ENCODE results near the gene CFAP410. TPM values are rescaled to one million over a fixed set of nuclear protein-coding genes. Genes with fewer than 3 reads are reported as not detected.

The CFAP410 gene
- total RNA-seq, 2 donors from 2014 or later = 33.1 to 35.7 TPM

DNA sequence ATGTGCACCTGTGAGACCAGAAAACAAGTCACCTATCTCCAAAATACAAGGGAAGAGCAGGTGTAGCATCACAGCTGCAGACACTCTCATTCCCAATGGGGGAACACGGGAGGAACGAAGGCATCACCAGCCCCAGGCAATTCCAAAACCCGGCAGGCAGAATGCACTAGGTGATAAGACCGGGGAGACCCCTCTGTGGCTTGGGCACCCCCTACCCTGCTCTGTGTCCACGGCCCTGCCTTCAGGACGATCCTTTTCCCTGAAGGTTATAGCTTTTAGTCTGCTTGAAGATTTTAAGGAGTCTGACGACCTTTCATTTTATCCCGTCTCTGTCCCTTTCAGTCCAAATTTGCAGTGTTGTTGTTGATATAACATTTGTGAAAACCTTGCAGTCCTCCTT, 33.4 kb upstream of the CFAP410 start:
- Mint-ChIP-seq H3K4me3 (no peak overlapping the region), H3K9me3 (peaks cover 31% of the 10 kb centered on the region), H3K36me3 (ENCODE audit: low read depth) (peaks cover 8% of the 10 kb centered on the region), H3K27ac (no peak overlapping the region), H3K4me1 (peaks cover under 1% of the 10 kb centered on the region), H3K27me3 (ENCODE audit: insufficient read depth) (peaks cover 15% of the 10 kb centered on the region)
- Histone ChIP-seq H3K27ac (ENCODE audit: low read depth, low read length) (no peak overlapping the region), H3K4me1 (ENCODE audit: control insufficient read depth, insufficient read depth, low read length) (no peaks in the 10 kb centered on the region), H3K36me3 (ENCODE audit: control insufficient read depth, insufficient read depth, low read length) (no peaks in the 10 kb centered on the region), H3K9me3 (ENCODE audit: control insufficient read depth, low read length) (peaks cover 20% of the 10 kb centered on the region), H3K9ac (ENCODE audit: extremely low read depth, low read length, poor library complexity, severe bottlenecking) (no peak overlapping the region), H3K4me3 (ENCODE audit: low read length) (no peak overlapping the region), H3K27me3 (ENCODE audit: control insufficient read depth, insufficient read depth, low read length, poor library complexity, severe bottlenecking) (no peaks in the 10 kb centered on the region)
- 88 to 92% methylated on average over 8 of the region's 8 CpGs for WGBS, 2 experiments (ENCODE audit: insufficient coverage in 1 of 2, insufficient read length in 1 of 2)
- no peak for DNase-seq
- TF ChIP-seq, protein P1, sequence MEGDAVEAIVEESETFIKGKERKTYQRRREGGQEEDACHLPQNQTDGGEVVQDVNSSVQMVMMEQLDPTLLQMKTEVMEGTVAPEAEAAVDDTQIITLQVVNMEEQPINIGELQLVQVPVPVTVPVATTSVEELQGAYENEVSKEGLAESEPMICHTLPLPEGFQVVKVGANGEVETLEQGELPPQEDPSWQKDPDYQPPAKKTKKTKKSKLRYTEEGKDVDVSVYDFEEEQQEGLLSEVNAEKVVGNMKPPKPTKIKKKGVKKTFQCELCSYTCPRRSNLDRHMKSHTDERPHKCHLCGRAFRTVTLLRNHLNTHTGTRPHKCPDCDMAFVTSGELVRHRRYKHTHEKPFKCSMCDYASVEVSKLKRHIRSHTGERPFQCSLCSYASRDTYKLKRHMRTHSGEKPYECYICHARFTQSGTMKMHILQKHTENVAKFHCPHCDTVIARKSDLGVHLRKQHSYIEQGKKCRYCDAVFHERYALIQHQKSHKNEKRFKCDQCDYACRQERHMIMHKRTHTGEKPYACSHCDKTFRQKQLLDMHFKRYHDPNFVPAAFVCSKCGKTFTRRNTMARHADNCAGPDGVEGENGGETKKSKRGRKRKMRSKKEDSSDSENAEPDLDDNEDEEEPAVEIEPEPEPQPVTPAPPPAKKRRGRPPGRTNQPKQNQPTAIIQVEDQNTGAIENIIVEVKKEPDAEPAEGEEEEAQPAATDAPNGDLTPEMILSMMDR (conservative IDR thresholded peaks at IDR 0.05) = no peak

DNA sequence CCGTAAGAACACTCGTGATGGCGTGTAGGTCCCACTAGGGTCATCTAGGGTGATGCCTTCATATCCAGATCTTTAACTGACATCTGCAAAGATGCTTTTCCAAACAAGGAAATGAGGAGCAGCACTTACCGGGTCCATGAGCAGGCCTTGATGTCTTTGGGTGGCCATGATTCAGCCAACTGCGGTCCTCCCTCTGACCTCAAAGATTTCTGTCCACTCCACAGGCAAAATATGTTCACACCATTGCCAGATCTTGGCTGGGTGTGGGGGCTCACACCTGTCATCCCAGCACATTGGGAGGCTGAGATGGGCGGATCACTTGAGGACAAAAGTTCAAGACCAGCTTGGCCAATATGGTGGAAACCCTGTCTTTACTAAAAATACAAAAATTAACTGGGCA, 32.4 kb upstream of the CFAP410 start:
- H3K27me3 Mint-ChIP-seq (ENCODE audit: insufficient read depth) = peaks cover 15% of the 10 kb centered on the region
- no peaks in the 10 kb centered on the region for H3K4me1 ChIP-seq (ENCODE audit: control insufficient read depth, insufficient read depth, low read length)
- H3K9me3 ChIP-seq (ENCODE audit: control insufficient read depth, low read length) = peaks cover 20% of the 10 kb centered on the region
- no peaks in the 10 kb centered on the region for H3K27me3 ChIP-seq (ENCODE audit: control insufficient read depth, insufficient read depth, low read length, poor library complexity, severe bottlenecking)
- no peak overlapping the region for H3K4me3 ChIP-seq (ENCODE audit: low read length)
- no peak overlapping the region for H3K27ac ChIP-seq (ENCODE audit: low read depth, low read length)
- peak; percentile 13 for DNase-seq
- no peaks in the 10 kb centered on the region for H3K4me1 Mint-ChIP-seq
- H3K9ac ChIP-seq (ENCODE audit: extremely low read depth, low read length, poor library complexity, severe bottlenecking) = no peak overlapping the region
- TF ChIP-seq, protein P1 (conservative IDR thresholded peaks at IDR 0.05) = no peak
- WGBS, 2 experiments (ENCODE audit: insufficient coverage in 1 of 2, insufficient read length in 1 of 2) = 95 to 98% methylated on average over 5 to 6 of the region's 6 CpGs
- H3K36me3 ChIP-seq (ENCODE audit: control insufficient read depth, insufficient read depth, low read length) = no peaks in the 10 kb centered on the region
- no peak overlapping the region for H3K4me3 Mint-ChIP-seq
- H3K27ac Mint-ChIP-seq = no peak overlapping the region
- H3K9me3 Mint-ChIP-seq = peaks cover 31% of the 10 kb centered on the region
- peaks cover 8% of the 10 kb centered on the region for H3K36me3 Mint-ChIP-seq (ENCODE audit: low read depth)

DNA sequence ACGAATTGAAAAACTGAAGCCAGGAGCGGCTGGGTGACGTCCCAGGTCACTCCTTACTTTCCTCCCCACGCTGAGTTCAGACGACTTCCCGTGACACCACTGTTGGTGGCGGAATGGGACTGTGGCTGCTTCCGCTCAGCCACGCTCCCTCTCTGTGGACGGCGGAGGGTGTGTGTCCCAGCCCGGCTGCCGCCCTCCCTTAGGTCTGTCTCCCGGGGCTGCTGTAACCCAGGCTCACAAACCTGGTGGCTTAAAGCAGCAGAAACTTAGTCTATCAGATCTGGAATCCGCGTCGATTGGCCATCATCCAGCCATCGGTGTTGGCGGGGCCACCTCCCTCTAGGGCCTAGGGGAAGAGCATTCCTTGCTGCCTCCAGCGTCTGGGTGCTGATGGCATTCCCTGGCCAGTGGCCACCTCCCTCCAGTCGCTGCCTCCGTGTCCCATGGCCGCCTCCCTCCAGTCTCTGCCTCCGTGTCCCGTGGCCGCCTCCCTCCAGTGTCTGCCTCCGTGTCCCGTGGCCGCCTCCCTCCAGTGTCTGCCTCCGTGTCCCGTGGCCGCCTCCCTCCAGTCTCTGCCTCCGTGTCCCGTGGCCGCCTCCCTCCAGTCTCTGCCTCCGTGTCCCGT, 31.7 kb upstream of the CFAP410 start:
- H3K27me3 ChIP-seq (ENCODE audit: control insufficient read depth, insufficient read depth, low read length, poor library complexity, severe bottlenecking) = no peaks in the 10 kb centered on the region
- WGBS, 2 experiments (ENCODE audit: insufficient coverage in 1 of 2, insufficient read length in 1 of 2) = 94 to 95% methylated on average over 22 to 32 of the region's 37 CpGs
- peaks cover 20% of the 10 kb centered on the region for H3K9me3 ChIP-seq (ENCODE audit: control insufficient read depth, low read length)
- H3K36me3 ChIP-seq (ENCODE audit: control insufficient read depth, insufficient read depth, low read length) = no peaks in the 10 kb centered on the region
- H3K27me3 Mint-ChIP-seq (ENCODE audit: insufficient read depth) = peaks cover 15% of the 10 kb centered on the region
- H3K4me3 Mint-ChIP-seq = no peak overlapping the region
- H3K9me3 Mint-ChIP-seq = peaks cover 29% of the 10 kb centered on the region
- no peak overlapping the region for H3K27ac ChIP-seq (ENCODE audit: low read depth, low read length)
- H3K4me1 ChIP-seq (ENCODE audit: control insufficient read depth, insufficient read depth, low read length) = no peaks in the 10 kb centered on the region
- H3K4me1 Mint-ChIP-seq = no peaks in the 10 kb centered on the region
- no peak for DNase-seq
- TF ChIP-seq, protein P1 (conservative IDR thresholded peaks at IDR 0.05) = no peak
- peaks cover 8% of the 10 kb centered on the region for H3K36me3 Mint-ChIP-seq (ENCODE audit: low read depth)
- H3K4me3 ChIP-seq (ENCODE audit: low read length) = no peak overlapping the region
- no peak overlapping the region for H3K27ac Mint-ChIP-seq
- H3K9ac ChIP-seq (ENCODE audit: extremely low read depth, low read length, poor library complexity, severe bottlenecking) = no peak overlapping the region
